ENCODE data around the gene TSC2. TPM values are rescaled to one million over a fixed set of nuclear protein-coding genes. Genes with fewer than 3 reads are reported as not detected.
"Not testable (repeated sequence)": the region's sequence is repeated elsewhere in the genome, so short reads cannot be mapped to it uniquely, and the experiment has no call there.

The TSC2 gene
- polyA plus RNA-seq, 3 donors, result 11.7 to 95.1 (median 20.8) TPM

GRCh38 chr16:2033909-2034695, 13.7 kb upstream of the TSC2 start:
- H3K9me3 ChIP-seq (replicated peaks in 1 of 2; ENCODE audit: control insufficient read depth in 1 of 2, insufficient read depth in 1 of 2, low read length in 2 of 2); H4K20me1 ChIP-seq (ENCODE audit: insufficient read depth, low read length); H3K9me3 Mint-ChIP-seq; intact Hi-C loops (cut with micrococcal nuclease); H3K27me3 ChIP-seq (ENCODE audit: control insufficient read depth in 2 of 2, insufficient read depth in 2 of 2, low read length in 2 of 2); H3K79me2 ChIP-seq (ENCODE audit: insufficient read depth, low read length); DNase-seq; H3K36me3 ChIP-seq (replicated peaks in 1 of 2; ENCODE audit: control insufficient read depth in 1 of 2, insufficient read depth in 2 of 2, low read length in 2 of 2); H3K27ac ChIP-seq (ENCODE audit: low read depth in 1 of 2, low read length in 2 of 2); H3K27ac Mint-ChIP-seq; H3K36me3 Mint-ChIP-seq: not testable (repeated sequence)
- H3K9ac ChIP-seq (ENCODE audit: insufficient read depth, low read length, poor library complexity, severe bottlenecking), result peak overlapping the region; percentile 45
- Mint-ChIP-seq H3K4me1 (peaks cover 13% of the 10 kb centered on the region), H3K4me3 (peak overlapping the region; percentile 62 to 74), H3K27me3 (ENCODE audit: low read depth in 3 of 3) (peaks cover 0 to 30% (median 14%) of the 10 kb centered on the region in 3 donors)
- peaks cover 16 to 17% of the 10 kb centered on the region in 2 donors for H3K4me1 ChIP-seq (ENCODE audit: control insufficient read depth in 1 of 2, insufficient read depth in 2 of 2, low read length in 2 of 2)
- H2AFZ ChIP-seq (ENCODE audit: insufficient read depth, low read depth, low read length, poor library complexity, severe bottlenecking), result peak overlapping the region; percentile 76
- H3K4me2 ChIP-seq (replicated peaks; ENCODE audit: extremely low read depth, low read length, poor library complexity, severe bottlenecking), result peak overlapping the region; percentile 58
- WGBS (ENCODE audit: insufficient coverage), result 70% methylated on average over 5 of the region's 32 CpGs
- H3K4me3 ChIP-seq (replicated peaks in 1 of 3; ENCODE audit: low read depth in 2 of 3, low read length in 3 of 3), result peak overlapping the region; percentile 14 to 66 (median 35)

- Mint-ChIP-seq H3K9me3 (no peaks in the 10 kb centered on the region), H3K36me3 (no peaks in the 10 kb centered on the region), H3K27ac (no peak overlapping the region), H3K4me3 (no peak overlapping the region), H3K4me1 (peaks cover 13% of the 10 kb centered on the region), H3K27me3 (ENCODE audit: low read depth in 3 of 3) (peaks cover 0 to 26% (median 11%) of the 10 kb centered on the region in 3 donors)
- H3K36me3 ChIP-seq (replicated peaks in 1 of 2; ENCODE audit: control insufficient read depth in 1 of 2, insufficient read depth in 2 of 2, low read length in 2 of 2), result no peaks in the 10 kb centered on the region
- no peak overlapping the region for H2AFZ ChIP-seq (ENCODE audit: insufficient read depth, low read depth, low read length, poor library complexity, severe bottlenecking)
- no peak overlapping the region for H3K27ac ChIP-seq (ENCODE audit: low read depth in 1 of 2, low read length in 2 of 2)
- intact Hi-C loops (cut with micrococcal nuclease), result no loop called here
- H4K20me1 ChIP-seq (ENCODE audit: insufficient read depth, low read length), result no peaks in the 10 kb centered on the region
- no peak for TF ChIP-seq CTCF (IDR thresholded peaks at IDR 0.05)
- 96% methylated on average over 8 of the region's 17 CpGs for WGBS (ENCODE audit: insufficient coverage)
- H3K4me3 ChIP-seq (replicated peaks in 1 of 3; ENCODE audit: low read depth in 2 of 3, low read length in 3 of 3), result no peak overlapping the region
- no peaks in the 10 kb centered on the region for H3K79me2 ChIP-seq (ENCODE audit: insufficient read depth, low read length)
- no peaks in the 10 kb centered on the region for H3K9me3 ChIP-seq (replicated peaks in 1 of 2; ENCODE audit: control insufficient read depth in 1 of 2, insufficient read depth in 1 of 2, low read length in 2 of 2)
- peaks cover 16 to 17% of the 10 kb centered on the region in 2 donors for H3K4me1 ChIP-seq (ENCODE audit: control insufficient read depth in 1 of 2, insufficient read depth in 2 of 2, low read length in 2 of 2)
- no peak overlapping the region for H3K4me2 ChIP-seq (replicated peaks; ENCODE audit: extremely low read depth, low read length, poor library complexity, severe bottlenecking)
- peaks cover 0 to 4% of the 10 kb centered on the region in 2 donors for H3K27me3 ChIP-seq (ENCODE audit: control insufficient read depth in 2 of 2, insufficient read depth in 2 of 2, low read length in 2 of 2)
- DNase-seq, result no peak
- H3K9ac ChIP-seq (ENCODE audit: insufficient read depth, low read length, poor library complexity, severe bottlenecking), result no peak overlapping the region
Observed at GRCh38 chr16:2034696-2035430, 12.9 kb upstream of the TSC2 start.

All from CD14-positive monocyte (primary cell).